Glomerular visceral epithelial cell (primary cell): ENCODE measurements around the gene RAPGEF5.

Experiments used
- DNase-seq: peaks from one replicate; pipeline ENCODE4 v3.0.0-alpha.2; 2016; ENCODE audit errors: extremely low spot score

RAPGEF5 gene

DNA sequence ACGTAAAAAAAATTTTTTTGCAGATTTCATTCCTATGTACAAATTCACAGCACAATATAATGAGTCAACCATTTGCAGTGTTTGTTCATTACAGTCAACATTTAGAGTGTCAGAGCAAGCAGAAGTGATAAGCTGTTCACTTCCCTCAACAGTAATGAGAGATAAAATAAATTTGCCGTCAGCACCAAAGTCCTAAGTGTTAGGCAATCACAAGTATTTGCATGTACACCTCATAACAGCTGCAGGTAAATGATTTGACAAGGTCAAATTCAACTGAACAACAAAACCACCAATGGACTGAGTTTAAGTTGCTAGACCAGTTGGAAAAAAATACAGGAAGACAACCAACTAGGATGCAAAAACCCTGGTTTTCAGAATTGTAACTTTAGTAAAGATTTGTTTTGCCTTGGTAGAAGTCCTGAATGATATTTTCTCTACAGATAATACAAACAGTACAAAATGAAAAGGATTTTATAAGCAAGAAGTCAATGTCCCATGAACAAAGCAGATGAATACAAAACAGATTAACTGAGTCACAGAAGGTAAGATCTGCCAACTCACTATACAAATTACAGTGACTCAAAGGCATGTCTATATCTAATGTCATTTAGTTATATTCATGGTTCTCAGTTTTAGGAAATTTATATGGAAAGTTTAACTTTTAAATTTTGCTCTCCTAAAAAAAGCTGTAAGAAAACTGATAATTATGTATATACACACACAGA, 10.4 kb downstream of the RAPGEF5 start:
- DNase-seq, result no peak

GRCh38 chr7:22344655-22345054, 12.3 kb downstream of the RAPGEF5 start:
- no peak for DNase-seq

DNA sequence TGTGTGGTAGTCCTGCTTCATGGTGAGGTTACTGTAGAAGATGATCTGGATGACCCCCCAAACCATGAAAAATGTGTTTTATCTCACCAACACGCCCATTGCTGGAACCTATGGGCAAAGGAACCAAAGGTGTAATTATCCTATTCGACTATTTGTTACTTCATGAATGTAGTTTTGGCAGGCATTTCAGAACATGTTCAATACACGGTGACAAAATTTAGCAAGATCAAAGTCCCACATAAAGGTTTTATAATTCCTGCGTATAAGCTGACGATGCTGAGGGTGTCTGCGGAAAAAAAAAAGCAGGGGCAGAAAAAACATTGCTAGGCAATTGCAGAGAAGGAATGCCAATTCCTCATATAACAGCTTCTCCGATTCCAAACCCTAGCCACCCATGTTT, 13.3 kb downstream of the RAPGEF5 start:
- no peak for DNase-seq

DNA sequence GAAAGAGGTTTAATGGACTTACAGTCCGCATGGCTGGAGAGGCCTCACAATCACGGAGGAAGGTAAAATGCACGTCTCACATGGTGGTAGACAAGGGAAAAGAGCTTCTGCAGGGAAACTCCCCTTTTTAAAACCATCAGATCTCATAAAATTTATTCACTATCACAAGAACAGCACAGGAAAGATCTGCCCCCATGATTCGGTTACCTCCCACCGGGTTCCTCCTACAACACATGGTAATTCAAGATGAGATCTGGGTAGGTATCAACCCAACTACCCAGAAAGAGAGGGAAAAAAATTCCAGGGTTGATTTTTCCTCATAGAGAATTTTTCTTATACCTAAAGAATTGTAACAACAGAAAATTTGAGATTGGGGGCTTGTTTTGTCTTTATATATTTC, 13.9 kb downstream of the RAPGEF5 start:
- no peak for DNase-seq

- no peak for DNase-seq
These were observed 17.1 kb downstream of the RAPGEF5 start for GRCh38 chr7:22339725-22340390.

DNA sequence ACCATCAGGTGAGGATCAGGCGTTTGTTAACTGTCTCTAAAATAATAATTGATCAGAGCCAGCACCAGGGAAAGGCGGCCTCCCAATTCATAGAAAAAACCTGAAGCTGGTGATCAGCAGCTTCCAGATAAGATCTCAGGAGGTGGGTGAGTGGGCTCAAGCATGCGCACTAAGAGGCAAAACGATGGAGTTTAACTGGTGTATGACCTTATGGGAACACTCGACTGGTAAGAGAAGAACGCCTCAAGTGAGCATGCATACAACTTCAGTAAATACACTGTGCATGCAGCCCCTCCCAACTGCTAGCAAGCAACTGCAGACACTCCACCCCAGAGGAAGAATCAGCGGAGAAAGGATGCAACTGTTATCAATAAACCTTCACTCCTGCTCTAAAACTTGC, 18.1 kb downstream of the RAPGEF5 start:
- no peak for DNase-seq

DNA sequence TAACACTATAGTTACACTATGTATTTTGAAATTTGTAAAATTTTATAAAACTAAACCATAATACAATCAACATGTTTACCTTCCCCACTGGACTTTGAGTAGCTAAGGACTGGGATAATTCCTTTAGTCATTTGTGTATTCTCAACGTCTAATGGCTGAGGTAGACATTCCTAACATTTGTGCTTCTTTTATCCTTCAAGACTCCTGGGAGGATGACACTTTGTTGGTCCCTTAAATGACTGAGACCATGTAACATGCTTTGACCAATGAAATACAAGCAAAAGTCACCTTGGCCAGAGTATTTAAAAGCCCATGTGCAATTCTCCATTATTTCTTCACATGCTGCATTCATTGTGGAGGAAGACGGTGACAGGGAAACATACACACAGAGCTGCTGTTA, 18.5 kb downstream of the RAPGEF5 start:
- DNase-seq, result no peak

DNA sequence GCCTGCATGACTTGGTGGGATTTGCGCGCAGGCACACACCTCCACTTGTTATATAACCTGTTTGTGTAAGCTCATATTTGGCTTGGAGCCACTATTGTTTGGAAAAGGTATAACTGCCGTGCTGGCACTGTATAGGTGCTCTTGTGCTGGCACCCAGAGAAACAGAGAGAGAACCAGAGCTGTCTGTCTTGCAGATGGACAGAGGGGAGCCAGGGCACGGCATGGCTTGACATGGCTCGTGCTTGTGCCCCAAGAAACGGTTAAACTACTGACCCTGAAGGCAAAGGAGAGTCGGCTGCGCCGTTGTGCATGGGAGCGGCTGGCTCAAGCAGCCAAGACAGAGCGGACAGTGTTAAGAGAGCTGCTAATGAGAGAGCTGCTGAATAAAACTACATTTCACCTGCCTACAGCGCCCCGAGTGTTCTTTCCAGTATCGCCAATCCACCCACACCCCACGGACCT, 23.2 kb downstream of the RAPGEF5 start:
- no peak for DNase-seq

DNA sequence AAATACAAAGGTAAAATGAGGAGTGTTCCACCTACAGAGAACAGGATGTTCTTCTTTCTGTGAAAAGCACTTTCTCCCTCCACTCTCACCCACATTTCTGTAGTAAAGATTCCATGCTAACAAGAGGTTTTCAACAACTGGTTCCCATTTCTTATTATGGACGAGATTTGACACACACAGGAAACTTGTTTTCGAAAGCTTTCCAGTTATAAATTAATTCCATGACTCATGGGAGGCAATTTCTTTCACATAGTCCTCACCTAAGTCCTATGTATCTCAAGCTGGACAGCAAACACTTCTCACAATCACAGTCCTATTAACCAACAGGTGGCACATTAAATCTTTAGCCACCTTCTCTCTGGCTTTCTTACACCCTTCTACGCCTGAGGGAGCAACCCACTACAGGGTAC, 24.5 kb downstream of the RAPGEF5 start:
- no peak for DNase-seq

GRCh38 chr7:22331704-22332103, 25.2 kb downstream of the RAPGEF5 start:
- DNase-seq, result no peak

- DNase-seq, result no peak
These were observed 26.1 kb downstream of the RAPGEF5 start for GRCh38 chr7:22330903-22331302.

GRCh38 chr7:22329816-22330524, 27.0 kb downstream of the RAPGEF5 start:
- DNase-seq, result no peak

GRCh38 chr7:22326181-22326580, 30.8 kb downstream of the RAPGEF5 start:
- DNase-seq, result no peak

DNA sequence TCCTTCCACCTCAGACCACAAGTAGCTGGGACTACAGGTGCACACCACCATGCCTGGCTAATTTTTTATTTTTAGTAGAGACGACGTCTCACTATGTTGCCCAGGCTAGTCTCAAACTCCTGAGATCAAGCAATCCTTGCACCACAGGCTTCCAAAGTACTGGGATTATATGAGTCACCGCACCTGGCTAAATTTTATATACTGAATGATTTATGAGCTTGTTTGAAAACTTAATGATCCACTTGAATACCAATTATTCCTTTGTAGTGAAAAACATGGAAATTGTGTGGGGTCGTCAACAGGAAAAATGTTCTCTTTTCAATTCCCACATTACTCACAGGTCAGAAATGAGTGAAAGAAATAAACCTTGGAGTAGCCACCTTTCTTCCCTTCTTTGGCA, 31.3 kb downstream of the RAPGEF5 start:
- no peak for DNase-seq

DNA sequence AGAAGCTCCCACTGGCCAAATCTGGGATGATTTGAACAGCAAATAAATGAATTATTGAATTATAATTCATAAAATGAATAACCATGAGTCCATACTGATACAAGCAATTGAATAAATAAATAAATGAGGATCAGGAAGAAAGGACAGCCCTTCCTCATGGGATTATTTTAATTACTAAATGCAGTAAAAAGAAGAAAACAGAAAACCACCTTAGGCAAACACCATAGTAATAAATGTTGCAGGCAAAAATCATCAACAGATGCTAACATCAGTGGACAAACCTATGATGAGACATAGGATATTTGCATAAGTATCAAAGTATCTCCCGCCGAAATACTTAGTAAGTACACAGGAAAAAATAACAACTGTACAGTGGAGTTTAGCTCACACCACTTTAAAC, 33.2 kb downstream of the RAPGEF5 start:
- DNase-seq, result no peak

GRCh38 chr7:22320416-22320815, 36.5 kb downstream of the RAPGEF5 start:
- no peak for DNase-seq

GRCh38 chr7:22319424-22320403, 37.2 kb downstream of the RAPGEF5 start:
- DNase-seq, result no peak

- no peak for DNase-seq
These were observed 38.6 kb downstream of the RAPGEF5 start for GRCh38 chr7:22318376-22318775.

GRCh38 chr7:22317632-22318031, 39.3 kb downstream of the RAPGEF5 start:
- no peak for DNase-seq

- DNase-seq, result no peak
These were observed 40.0 kb downstream of the RAPGEF5 start for GRCh38 chr7:22316914-22317313.

GRCh38 chr7:22307816-22308215, 49.1 kb downstream of the RAPGEF5 start:
- no peak for DNase-seq

GRCh38 chr7:22305706-22306105, 51.2 kb downstream of the RAPGEF5 start:
- DNase-seq, result no peak
